Astrocyte (in vitro differentiated cells and primary cell): ENCODE data around the gene MAPKAPK3.

Experiments
- EZH2 ChIP-seq: IDR thresholded peaks from 2 replicates; pipeline ENCODE4 v1.6.1; 2012; ENCODE audit warnings: mild to moderate bottlenecking, low read length, inconsistent platforms; ENCODE audit not compliant: insufficient read depth
- TF ChIP-seq, protein P1 (sequence below): IDR thresholded peaks from 2 replicates; pipeline ENCODE4 v1.5.1; 2011; ENCODE audit warnings: low read depth, mild to moderate bottlenecking, inconsistent platforms, low read length, moderate library complexity; ENCODE audit not compliant: insufficient read depth

DNA sequence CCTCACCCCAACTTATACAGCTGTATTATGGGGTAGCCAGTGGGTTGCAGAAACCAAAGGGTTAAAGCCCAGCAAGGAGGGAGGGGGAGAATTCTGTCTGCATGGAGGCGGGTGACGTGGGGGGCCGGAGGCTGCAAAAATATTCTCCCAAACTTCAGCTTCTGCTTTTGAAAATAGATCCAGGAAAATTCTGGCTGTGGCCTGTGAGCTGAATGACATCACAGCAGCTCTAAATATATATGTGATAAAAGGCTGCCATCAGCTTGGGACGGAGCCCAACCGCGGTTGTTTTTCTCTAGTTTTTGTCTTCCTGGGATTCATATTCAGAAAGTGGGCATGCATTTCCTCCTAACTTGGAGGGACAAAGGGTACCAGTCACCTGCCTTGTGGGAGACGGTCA, 27.6 kb downstream of the MAPKAPK3 start:
- TF ChIP-seq, protein P1, sequence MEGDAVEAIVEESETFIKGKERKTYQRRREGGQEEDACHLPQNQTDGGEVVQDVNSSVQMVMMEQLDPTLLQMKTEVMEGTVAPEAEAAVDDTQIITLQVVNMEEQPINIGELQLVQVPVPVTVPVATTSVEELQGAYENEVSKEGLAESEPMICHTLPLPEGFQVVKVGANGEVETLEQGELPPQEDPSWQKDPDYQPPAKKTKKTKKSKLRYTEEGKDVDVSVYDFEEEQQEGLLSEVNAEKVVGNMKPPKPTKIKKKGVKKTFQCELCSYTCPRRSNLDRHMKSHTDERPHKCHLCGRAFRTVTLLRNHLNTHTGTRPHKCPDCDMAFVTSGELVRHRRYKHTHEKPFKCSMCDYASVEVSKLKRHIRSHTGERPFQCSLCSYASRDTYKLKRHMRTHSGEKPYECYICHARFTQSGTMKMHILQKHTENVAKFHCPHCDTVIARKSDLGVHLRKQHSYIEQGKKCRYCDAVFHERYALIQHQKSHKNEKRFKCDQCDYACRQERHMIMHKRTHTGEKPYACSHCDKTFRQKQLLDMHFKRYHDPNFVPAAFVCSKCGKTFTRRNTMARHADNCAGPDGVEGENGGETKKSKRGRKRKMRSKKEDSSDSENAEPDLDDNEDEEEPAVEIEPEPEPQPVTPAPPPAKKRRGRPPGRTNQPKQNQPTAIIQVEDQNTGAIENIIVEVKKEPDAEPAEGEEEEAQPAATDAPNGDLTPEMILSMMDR: no peak
- TF ChIP-seq EZH2: no peak
